ENCODE results near the gene LEF1. TPM values are rescaled to one million over a fixed set of nuclear protein-coding genes. Genes with fewer than 3 reads are reported as not detected.

Gene LEF1
- total and polyA plus RNA-seq, 2 donors (not counting 3 experiments of a cell fraction or from before 2014, with no cell fraction given) = 0.46 TPM; not detected in 1

DNA sequence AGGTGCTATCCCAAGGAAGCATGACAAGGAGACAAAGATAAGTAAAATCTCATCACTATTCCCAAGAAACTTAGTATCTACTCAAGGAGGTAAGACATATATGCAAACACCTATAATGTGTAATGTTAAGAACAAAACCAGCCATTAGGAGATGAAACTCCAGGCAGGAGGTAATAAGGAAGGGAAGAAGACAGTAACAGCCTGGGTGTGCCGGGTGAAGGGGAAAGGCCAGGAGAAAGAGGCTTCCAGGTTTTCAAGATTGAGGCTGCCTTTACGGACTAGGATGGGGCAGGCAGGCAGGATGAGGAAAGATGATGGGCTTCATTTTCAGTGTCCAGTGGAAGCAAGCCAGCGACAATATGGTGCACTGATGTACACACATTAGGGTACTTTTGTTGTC lies 62.5 kb downstream of the LEF1 start:
- H3K4me1 ChIP-seq (ENCODE audit: control insufficient read depth, extremely low read depth, insufficient read depth, low read length) = no peaks in the 10 kb centered on the region
- H3K4me2 ChIP-seq (ENCODE audit: insufficient read depth, low read length) = no peak overlapping the region
- dilution Hi-C loops (cut with MboI; ENCODE audit: extremely low pct_ligation_motif_present, low sequenced_read_pairs) = no loop called here
- intact Hi-C loops (cut with micrococcal nuclease) = no loop called here
- ChIA-PET CTCF (no interaction called here), POLR2A (no interaction called here)
- H3K27me3 ChIP-seq (ENCODE audit: control insufficient read depth in 2 of 2, insufficient read depth in 2 of 2, low read length in 2 of 2) = no peaks in the 10 kb centered on the region
- H3K4me3 ChIP-seq (replicated peaks in 1 of 3; ENCODE audit: insufficient read depth in 1 of 3, low read depth in 1 of 3, low read length in 3 of 3) = no peak overlapping the region
- FAIRE-seq = no peak
- no peaks in the 10 kb centered on the region for H4K20me1 ChIP-seq (replicated peaks; ENCODE audit: control insufficient read depth, extremely low read depth, insufficient read depth, low read length)
- no peak for TF ChIP-seq EZH2 (IDR thresholded peaks at IDR 0.05; ENCODE audit: borderline replicate concordance, low read depth, low read length, severe bottlenecking)
- TF ChIP-seq, protein P1, sequence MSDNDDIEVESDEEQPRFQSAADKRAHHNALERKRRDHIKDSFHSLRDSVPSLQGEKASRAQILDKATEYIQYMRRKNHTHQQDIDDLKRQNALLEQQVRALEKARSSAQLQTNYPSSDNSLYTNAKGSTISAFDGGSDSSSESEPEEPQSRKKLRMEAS (IDR thresholded peaks at IDR 0.05; ENCODE audit: insufficient read depth, insufficient read length) = no peak
- no peak for TF ChIP-seq FOS (IDR thresholded peaks at IDR 0.05; ENCODE audit: borderline replicate concordance, insufficient read depth, low read length)
- no peak overlapping the region for H3K9ac ChIP-seq (replicated peaks; ENCODE audit: extremely low read depth, insufficient read depth, low read length)
- no peak overlapping the region for H3K27ac ChIP-seq (ENCODE audit: insufficient read depth, low read depth, low read length)
- H3K79me2 ChIP-seq (ENCODE audit: control insufficient read depth, insufficient read depth, low read length) = no peaks in the 10 kb centered on the region
- DNase-seq (ENCODE audit: low read depth, low spot score) = no peak
- no TSS peak for BruUV-seq (replicated peaks)
- no peak overlapping the region for H2AFZ ChIP-seq (ENCODE audit: low read depth, low read length)
- no peaks in the 10 kb centered on the region for H3K9me1 ChIP-seq (replicated peaks; ENCODE audit: control insufficient read depth, extremely low read depth, insufficient read depth, low read length)
- H3K36me3 ChIP-seq (ENCODE audit: control insufficient read depth in 2 of 2, extremely low read depth in 1 of 2, insufficient read depth in 2 of 2, low read length in 2 of 2) = no peaks in the 10 kb centered on the region
- no peaks in the 10 kb centered on the region for H3K9me3 ChIP-seq (replicated peaks; ENCODE audit: control insufficient read depth, insufficient read depth, low read length)

DNA sequence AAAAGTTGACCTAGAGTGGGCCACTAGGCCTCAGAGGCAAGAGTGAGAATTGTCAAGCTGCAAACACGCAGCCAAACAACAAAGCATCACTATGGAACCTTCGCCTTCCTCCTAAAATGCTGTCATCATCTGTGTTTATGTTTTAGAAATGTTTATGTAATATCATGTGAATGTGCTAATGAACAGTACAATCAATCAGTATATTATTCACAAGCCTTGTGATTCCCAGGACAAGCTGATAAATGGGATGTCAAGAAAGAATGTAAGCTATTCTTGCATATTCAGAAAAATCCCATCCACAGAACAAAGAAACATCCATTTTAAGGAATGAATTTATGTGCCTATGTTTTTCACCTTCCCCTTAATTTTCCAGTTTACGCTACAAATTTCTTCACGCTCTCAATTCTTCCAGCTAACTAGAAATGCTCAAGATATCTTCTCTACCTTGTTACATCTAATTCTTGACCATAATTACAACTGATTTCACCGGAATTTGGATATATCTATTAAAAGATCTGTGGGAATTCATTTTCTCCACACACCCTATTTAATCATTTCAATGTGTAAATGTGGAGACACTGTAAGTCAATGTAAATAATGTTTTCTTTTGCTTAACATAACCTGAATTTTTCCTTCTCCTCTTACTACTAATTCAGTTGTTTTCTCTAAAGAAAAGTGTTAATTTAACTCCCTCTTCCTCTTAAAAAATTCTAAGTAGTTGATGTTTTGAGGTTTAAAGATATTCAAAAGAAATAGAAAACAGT lies 65.5 kb downstream of the LEF1 start:
- Histone ChIP-seq H3K27ac (ENCODE audit: insufficient read depth, low read depth, low read length) (no peak overlapping the region), H3K4me3 (replicated peaks in 1 of 3; ENCODE audit: insufficient read depth in 1 of 3, low read depth in 1 of 3, low read length in 3 of 3) (no peak overlapping the region), H3K9ac (replicated peaks; ENCODE audit: extremely low read depth, insufficient read depth, low read length) (no peak overlapping the region), H2AFZ (ENCODE audit: low read depth, low read length) (no peak overlapping the region), H4K20me1 (replicated peaks; ENCODE audit: control insufficient read depth, extremely low read depth, insufficient read depth, low read length) (no peaks in the 10 kb centered on the region), H3K36me3 (ENCODE audit: control insufficient read depth in 2 of 2, extremely low read depth in 1 of 2, insufficient read depth in 2 of 2, low read length in 2 of 2) (no peaks in the 10 kb centered on the region), H3K27me3 (ENCODE audit: control insufficient read depth in 2 of 2, insufficient read depth in 2 of 2, low read length in 2 of 2) (no peaks in the 10 kb centered on the region), H3K79me2 (ENCODE audit: control insufficient read depth, insufficient read depth, low read length) (no peaks in the 10 kb centered on the region), H3K9me3 (replicated peaks; ENCODE audit: control insufficient read depth, insufficient read depth, low read length) (no peaks in the 10 kb centered on the region), H3K4me2 (ENCODE audit: insufficient read depth, low read length) (no peak overlapping the region), H3K9me1 (replicated peaks; ENCODE audit: control insufficient read depth, extremely low read depth, insufficient read depth, low read length) (no peaks in the 10 kb centered on the region), H3K4me1 (ENCODE audit: control insufficient read depth, extremely low read depth, insufficient read depth, low read length) (no peaks in the 10 kb centered on the region)
- DNase-seq (ENCODE audit: low read depth, low spot score) (no peak), FAIRE-seq (no peak)
- TF ChIP-seq, protein P1 (IDR thresholded peaks at IDR 0.05; ENCODE audit: insufficient read depth, insufficient read length) = no peak
- BruUV-seq (replicated peaks) = no TSS peak
- intact Hi-C loops (cut with micrococcal nuclease) (no loop called here), dilution Hi-C loops (cut with MboI; ENCODE audit: extremely low pct_ligation_motif_present, low sequenced_read_pairs) (no loop called here)
- ChIA-PET CTCF (no interaction called here), POLR2A (no interaction called here)

Measured in endothelial cell of umbilical vein (primary cell).